Measurements from ENCODE around the gene OPRD1.

The OPRD1 gene

GRCh38 chr1:28877132-28877781, 65.3 kb downstream of the OPRD1 start (continued):
- TF ChIP-seq CTCF (tag by site-specific recombination; IDR thresholded peaks at IDR 0.05): peak; percentile 89
- TF ChIP-seq ZNF211 (tag by site-specific recombination; IDR thresholded peaks at IDR 0.05; ENCODE audit: low read depth): no peak
- no peak for TF ChIP-seq ZNF10 (tag by site-specific recombination; IDR thresholded peaks at IDR 0.05)
- TF ChIP-seq ZBTB10 (tag by site-specific recombination; IDR thresholded peaks at IDR 0.05): no peak
- no peak for TF ChIP-seq ZNF76 (tag by site-specific recombination; IDR thresholded peaks at IDR 0.05; ENCODE audit: borderline replicate concordance, low read depth)
- TF ChIP-seq ZNF26 (tag by site-specific recombination; IDR thresholded peaks at IDR 0.05): no peak
- TF ChIP-seq ZNF23 (tag by site-specific recombination; IDR thresholded peaks at IDR 0.05; ENCODE audit: borderline replicate concordance): no peak
- no peak for TF ChIP-seq ZNF404 (tag by site-specific recombination; IDR thresholded peaks at IDR 0.05)
- TF ChIP-seq RBAK (tag by site-specific recombination; IDR thresholded peaks at IDR 0.05): no peak
- no peak for TF ChIP-seq ZNF148 (tag by site-specific recombination; IDR thresholded peaks at IDR 0.05; ENCODE audit: borderline replicate concordance)
- no peak; the same call in 1 of the 2 replicates for TF ChIP-seq YY2 (tag by site-specific recombination; IDR thresholded peaks at IDR 0.05)
- no peak for TF ChIP-seq ZNF658 (tag by site-specific recombination; IDR thresholded peaks at IDR 0.05)
- no peak for TF ChIP-seq WT1 (tag by site-specific recombination; IDR thresholded peaks at IDR 0.05)
- TF ChIP-seq ZBTB49 (tag by site-specific recombination; IDR thresholded peaks at IDR 0.05; ENCODE audit: low read depth): no peak
- TF ChIP-seq ZNF626 (tag by site-specific recombination; IDR thresholded peaks at IDR 0.05): no peak

All from HEK293 (cell line).